Activated CD4-positive, alpha-beta memory T cell treated with anti-CD3 and anti-CD28 coated beads, Interleukin-2, amount 10 ng/mL, durations not matched to agents 7 days and 5 days (primary cell): ENCODE data around the gene FNDC1. TPM values are rescaled to one million over a fixed set of nuclear protein-coding genes. Genes with fewer than 3 reads are reported as not detected.
"Not testable (repeated sequence)": the region's sequence is repeated elsewhere in the genome, so short reads cannot be mapped to it uniquely, and the experiment has no call there.

Source experiments
- CTCF ChIA-PET: fragments of 350-600 bp; sonication (Branson Sonifier 250); formaldehyde crosslinking; loops from one replicate; lab custom pipeline; 2021; ENCODE audit warnings: antibody characterized with exemption, inconsistent platforms; lab: Charles Lee
- POLR2A ChIA-PET: fragments of 350-600 bp; sonication (Branson Sonifier 250); formaldehyde crosslinking; loops from one replicate; lab custom pipeline; 2021; ENCODE audit warnings: antibody characterized with exemption; lab: Charles Lee
- DNase-seq: peaks from one replicate; pipeline ENCODE4 v3.0.0-alpha.2; 2020
- H3K27ac Mint-ChIP-seq: one replicate; pipeline ENCODE4 v1.8.0; 2021; ENCODE audit warnings: mild to moderate bottlenecking, mixed read lengths
- H3K27me3 Mint-ChIP-seq: one replicate; pipeline ENCODE4 v1.8.0; 2021; ENCODE audit warnings: mixed read lengths
- H3K36me3 Mint-ChIP-seq: one replicate; pipeline ENCODE4 v1.8.0; 2021; ENCODE audit warnings: low read depth, mixed read lengths
- H3K4me1 Mint-ChIP-seq: one replicate; pipeline ENCODE4 v1.8.0; 2021; ENCODE audit warnings: mixed read lengths
- H3K4me3 Mint-ChIP-seq: one replicate; pipeline ENCODE4 v1.8.0; 2021; ENCODE audit warnings: mild to moderate bottlenecking, mixed read lengths
- H3K9me3 Mint-ChIP-seq: one replicate; pipeline ENCODE4 v1.8.0; 2021; ENCODE audit warnings: mixed read lengths
- total RNA-seq, 2 experiments: library from RNA; stranded (reverse); gene quantifications; one replicate each; pipeline ENCODE4 v1.2.3, GENCODE V29; 2021

FNDC1 gene
- total RNA-seq, 2 experiments from 2014 or later: not detected

DNA sequence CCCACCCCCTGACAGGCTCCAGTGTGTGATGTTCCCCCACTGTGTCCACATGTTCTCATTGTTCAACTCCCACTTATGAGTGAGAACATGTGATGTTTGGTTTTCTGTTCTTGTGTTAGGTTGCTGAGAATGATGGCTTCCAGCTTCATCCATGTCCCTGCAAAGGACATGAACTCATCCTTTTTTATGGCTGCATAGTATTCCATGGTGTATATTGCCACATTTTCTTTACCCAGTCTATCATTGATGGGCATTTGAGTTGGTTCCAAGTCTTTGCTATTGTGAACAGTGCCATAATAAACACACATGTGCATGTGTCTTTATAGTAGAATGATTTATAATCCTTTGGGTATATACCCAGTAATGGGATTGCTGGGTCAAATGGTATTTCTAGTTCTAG is 115.5 kb downstream of the FNDC1 start:
- CTCF ChIA-PET, H3K27ac Mint-ChIP-seq, DNase-seq, H3K4me3 Mint-ChIP-seq, POLR2A ChIA-PET, H3K36me3 Mint-ChIP-seq, H3K9me3 Mint-ChIP-seq, H3K4me1 Mint-ChIP-seq: not testable (repeated sequence)
- H3K27me3 Mint-ChIP-seq: peaks cover 24% of the 10 kb centered on the region

DNA sequence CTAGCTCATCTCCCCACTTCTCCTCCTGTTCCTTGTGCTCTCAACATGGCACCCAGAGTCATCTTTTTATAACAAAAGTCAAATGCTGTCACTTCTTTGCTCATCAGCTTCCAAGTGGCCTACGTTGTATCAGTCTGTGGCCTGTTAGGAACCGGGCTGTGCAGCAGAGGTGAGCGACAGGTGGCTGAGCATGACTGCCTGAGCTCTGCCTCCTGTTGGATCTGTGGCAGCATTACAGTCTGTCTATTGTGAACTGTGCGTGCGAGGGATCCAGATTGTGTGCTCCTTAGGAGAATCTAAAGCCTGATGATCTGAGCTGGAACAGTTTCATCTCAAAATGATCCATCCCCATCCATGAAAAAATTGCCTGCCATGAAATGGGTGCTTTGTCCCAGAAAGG is 129.6 kb downstream of the FNDC1 start:
- Mint-ChIP-seq H3K36me3 (no peaks in the 10 kb centered on the region), H3K4me1 (no peaks in the 10 kb centered on the region), H3K27ac (no peak overlapping the region), H3K9me3 (no peaks in the 10 kb centered on the region), H3K27me3 (peaks cover 15% of the 10 kb centered on the region), H3K4me3 (no peak overlapping the region)
- POLR2A ChIA-PET: no interaction called here
- CTCF ChIA-PET: no interaction called here
- no peak for DNase-seq

DNA sequence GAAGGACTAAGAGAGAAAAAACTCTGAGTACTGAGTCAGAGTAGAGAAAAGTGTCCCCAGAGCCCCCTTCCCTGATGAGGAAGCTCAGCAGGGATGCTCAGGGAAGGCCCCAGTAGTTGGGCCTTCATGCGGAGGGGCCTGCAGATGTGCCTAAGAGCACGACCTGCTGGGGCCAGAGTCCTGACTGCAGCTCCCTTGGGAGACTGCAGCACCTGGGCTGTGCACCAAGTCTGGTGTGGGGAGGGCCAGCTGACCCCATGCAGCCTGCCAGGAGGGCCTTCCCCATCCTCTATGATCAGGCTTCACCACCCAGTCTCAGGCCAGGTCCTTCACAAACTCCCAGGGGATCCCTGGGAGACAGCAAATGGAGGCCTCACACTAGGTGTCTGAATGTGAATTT is 130.4 kb downstream of the FNDC1 start:
- POLR2A ChIA-PET: no interaction called here

GRCh38 chr6:159301277-159301676 is 132.1 kb downstream of the FNDC1 start:
- H3K27ac Mint-ChIP-seq: no peak overlapping the region

More for the DNA sequence above, 130.4 kb downstream of the FNDC1 start:
- H3K27me3 Mint-ChIP-seq: peaks cover 15% of the 10 kb centered on the region
- H3K4me3 Mint-ChIP-seq: no peak overlapping the region
- H3K27ac Mint-ChIP-seq: no peak overlapping the region
- H3K4me1 Mint-ChIP-seq: no peaks in the 10 kb centered on the region
- no peaks in the 10 kb centered on the region for H3K9me3 Mint-ChIP-seq
- CTCF ChIA-PET: no interaction called here
- DNase-seq: no peak
- no peaks in the 10 kb centered on the region for H3K36me3 Mint-ChIP-seq

DNA sequence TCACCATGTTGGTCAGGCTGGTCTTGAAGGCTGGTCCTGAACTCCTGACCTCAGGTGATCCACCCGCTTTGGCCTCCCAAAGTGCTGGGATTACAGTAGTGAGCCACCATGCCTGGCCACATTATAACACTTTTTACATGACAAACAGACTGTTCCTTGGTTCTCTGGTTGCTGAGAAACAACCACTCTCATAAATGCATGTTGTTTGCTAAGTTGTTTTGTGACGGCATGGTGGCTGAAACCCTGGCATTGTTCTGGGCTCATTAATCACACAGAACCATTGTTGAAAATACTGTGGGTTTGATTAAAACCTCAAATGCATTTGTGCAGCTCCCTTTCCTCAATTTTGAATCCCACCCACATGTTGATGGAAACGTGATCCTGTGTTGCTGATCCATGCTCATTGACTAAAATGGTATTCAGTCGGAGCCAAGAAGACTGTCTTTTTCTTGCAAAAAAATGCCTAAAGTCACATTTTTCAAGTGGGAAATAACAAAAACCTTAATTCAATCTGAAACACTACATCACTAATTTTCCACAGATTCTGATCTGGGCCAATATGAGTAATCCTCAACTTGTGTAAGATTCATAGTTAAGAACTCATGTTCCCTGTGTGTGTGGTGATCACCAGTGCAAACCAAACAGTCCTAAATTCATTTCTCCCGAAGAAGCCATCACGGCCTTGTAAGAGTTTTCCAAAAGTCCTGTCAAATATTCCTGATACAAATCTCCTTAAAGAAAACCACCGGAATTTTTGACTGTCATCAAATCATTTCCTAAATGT is 132.8 kb downstream of the FNDC1 start:
- H3K27me3 Mint-ChIP-seq: peaks cover 7% of the 10 kb centered on the region
- no peaks in the 10 kb centered on the region for H3K4me1 Mint-ChIP-seq
- H3K36me3 Mint-ChIP-seq: no peaks in the 10 kb centered on the region
- POLR2A ChIA-PET: no interaction called here
- H3K9me3 Mint-ChIP-seq: no peaks in the 10 kb centered on the region
- H3K27ac Mint-ChIP-seq: no peak overlapping the region
- no peak for DNase-seq
- CTCF ChIA-PET: no interaction called here
- H3K4me3 Mint-ChIP-seq: no peak overlapping the region

More at GRCh38 chr6:159301277-159301676, 132.1 kb downstream of the FNDC1 start:
- no peaks in the 10 kb centered on the region for H3K4me1 Mint-ChIP-seq
- H3K36me3 Mint-ChIP-seq: no peaks in the 10 kb centered on the region
- no peak for DNase-seq
- CTCF ChIA-PET: no interaction called here
- POLR2A ChIA-PET: no interaction called here
- H3K4me3 Mint-ChIP-seq: no peak overlapping the region
- peaks cover 7% of the 10 kb centered on the region for H3K27me3 Mint-ChIP-seq
- no peaks in the 10 kb centered on the region for H3K9me3 Mint-ChIP-seq

DNA sequence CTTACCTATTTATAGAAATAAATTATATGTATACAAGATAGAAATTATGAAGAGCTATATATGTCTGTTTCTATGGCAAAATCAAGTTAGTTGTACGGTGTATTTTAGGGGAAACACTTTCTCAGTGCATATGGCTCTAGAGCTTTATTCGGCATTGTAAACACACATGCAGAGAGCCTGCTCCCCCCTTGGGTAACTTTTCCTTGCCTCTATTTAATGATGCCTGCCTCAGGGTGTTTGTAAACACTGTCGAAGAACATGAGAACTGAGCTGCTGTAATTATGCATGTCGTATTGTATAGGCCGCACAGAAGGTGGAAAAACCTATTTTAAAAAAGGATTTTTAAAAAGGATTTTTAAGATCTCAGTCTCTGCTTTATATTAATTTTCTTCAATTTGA is 133.4 kb downstream of the FNDC1 start:
- H3K27me3 Mint-ChIP-seq: peaks cover 7% of the 10 kb centered on the region
- POLR2A ChIA-PET: no interaction called here
- DNase-seq: no peak

DNA sequence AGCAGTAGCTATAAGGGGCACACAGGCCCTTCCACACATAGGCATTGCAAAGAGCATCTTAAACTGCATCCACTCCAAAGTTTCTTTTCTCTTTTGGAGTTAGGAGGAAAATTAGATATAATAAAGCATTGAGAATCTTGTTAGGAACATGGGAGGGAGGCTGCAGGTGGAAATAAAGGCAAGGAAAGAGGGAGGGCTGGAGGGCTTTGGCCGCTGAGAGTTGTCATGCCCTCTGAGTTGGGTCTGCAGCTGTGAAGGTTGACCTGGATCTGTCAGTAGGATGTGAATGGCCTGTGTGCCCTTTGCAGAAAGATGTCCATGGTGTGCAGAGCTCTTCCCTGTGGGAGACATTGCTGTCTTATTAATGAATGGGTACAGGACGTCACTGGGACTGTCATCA is 134.0 kb downstream of the FNDC1 start:
- peaks cover 2% of the 10 kb centered on the region for H3K27me3 Mint-ChIP-seq
- no peaks in the 10 kb centered on the region for H3K9me3 Mint-ChIP-seq
- DNase-seq: no peak
- no peak overlapping the region for H3K4me3 Mint-ChIP-seq
- H3K27ac Mint-ChIP-seq: no peak overlapping the region
- H3K4me1 Mint-ChIP-seq: no peaks in the 10 kb centered on the region
- CTCF ChIA-PET: interaction anchor here (0.7 kb wide), 1 partner anchor 26 kb away, joined by 3 read pairs; no protein-coding TSS in a partner anchor
- POLR2A ChIA-PET: no interaction called here
- H3K36me3 Mint-ChIP-seq: no peaks in the 10 kb centered on the region

More for the DNA sequence above, 133.4 kb downstream of the FNDC1 start:
- Mint-ChIP-seq H3K27ac (no peak overlapping the region), H3K9me3 (no peaks in the 10 kb centered on the region), H3K36me3 (no peaks in the 10 kb centered on the region), H3K4me1 (no peaks in the 10 kb centered on the region), H3K4me3 (no peak overlapping the region)
- CTCF ChIA-PET: no interaction called here

- CTCF ChIA-PET: interaction anchor here (0.6 kb wide), 1 partner anchor 288 kb away, joined by 3 read pairs; no protein-coding TSS in a partner anchor
- peaks cover 1% of the 10 kb centered on the region for H3K27me3 Mint-ChIP-seq
- H3K4me1 Mint-ChIP-seq: no peaks in the 10 kb centered on the region
- H3K36me3 Mint-ChIP-seq: no peaks in the 10 kb centered on the region
- H3K4me3 Mint-ChIP-seq: no peak overlapping the region
- H3K9me3 Mint-ChIP-seq: no peaks in the 10 kb centered on the region
- POLR2A ChIA-PET: no interaction called here
- H3K27ac Mint-ChIP-seq: no peak overlapping the region
- DNase-seq: no peak
Measured at GRCh38 chr6:159303784-159304183, 134.6 kb downstream of the FNDC1 start.

DNA sequence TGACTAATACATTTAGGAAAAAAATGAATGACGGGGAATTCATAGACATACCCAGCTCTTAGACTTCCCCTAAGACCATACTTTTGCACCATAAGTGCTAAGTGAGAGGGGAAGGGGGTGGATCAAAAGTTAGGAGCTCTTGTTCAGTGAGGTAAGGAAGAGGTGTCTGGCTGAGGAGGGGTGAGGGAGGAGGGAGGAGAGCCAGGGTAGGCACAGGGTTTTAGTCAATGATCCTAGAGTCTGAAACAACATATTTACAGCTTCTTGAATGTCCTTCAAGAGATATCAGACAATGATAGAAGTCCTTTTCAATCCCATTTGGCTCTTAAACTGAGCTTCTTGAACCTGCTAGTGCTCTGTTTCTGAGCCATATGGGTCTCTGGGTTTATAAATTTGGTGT is 135.4 kb downstream of the FNDC1 start:
- H3K4me1 Mint-ChIP-seq: no peaks in the 10 kb centered on the region
- H3K9me3 Mint-ChIP-seq: no peaks in the 10 kb centered on the region
- CTCF ChIA-PET: no interaction called here

GRCh38 chr6:159305159-159305558 is 136.0 kb downstream of the FNDC1 start:
- DNase-seq: no peak
- ChIA-PET CTCF (no interaction called here), POLR2A (no interaction called here)
- Mint-ChIP-seq H3K9me3 (no peaks in the 10 kb centered on the region), H3K27me3 (no peaks in the 10 kb centered on the region), H3K27ac (no peak overlapping the region), H3K4me1 (no peaks in the 10 kb centered on the region), H3K4me3 (no peak overlapping the region), H3K36me3 (no peaks in the 10 kb centered on the region)

More for the DNA sequence above, 135.4 kb downstream of the FNDC1 start:
- Mint-ChIP-seq H3K27me3 (no peaks in the 10 kb centered on the region), H3K36me3 (no peaks in the 10 kb centered on the region), H3K4me3 (no peak overlapping the region), H3K27ac (no peak overlapping the region)
- DNase-seq: no peak
- POLR2A ChIA-PET: no interaction called here

DNA sequence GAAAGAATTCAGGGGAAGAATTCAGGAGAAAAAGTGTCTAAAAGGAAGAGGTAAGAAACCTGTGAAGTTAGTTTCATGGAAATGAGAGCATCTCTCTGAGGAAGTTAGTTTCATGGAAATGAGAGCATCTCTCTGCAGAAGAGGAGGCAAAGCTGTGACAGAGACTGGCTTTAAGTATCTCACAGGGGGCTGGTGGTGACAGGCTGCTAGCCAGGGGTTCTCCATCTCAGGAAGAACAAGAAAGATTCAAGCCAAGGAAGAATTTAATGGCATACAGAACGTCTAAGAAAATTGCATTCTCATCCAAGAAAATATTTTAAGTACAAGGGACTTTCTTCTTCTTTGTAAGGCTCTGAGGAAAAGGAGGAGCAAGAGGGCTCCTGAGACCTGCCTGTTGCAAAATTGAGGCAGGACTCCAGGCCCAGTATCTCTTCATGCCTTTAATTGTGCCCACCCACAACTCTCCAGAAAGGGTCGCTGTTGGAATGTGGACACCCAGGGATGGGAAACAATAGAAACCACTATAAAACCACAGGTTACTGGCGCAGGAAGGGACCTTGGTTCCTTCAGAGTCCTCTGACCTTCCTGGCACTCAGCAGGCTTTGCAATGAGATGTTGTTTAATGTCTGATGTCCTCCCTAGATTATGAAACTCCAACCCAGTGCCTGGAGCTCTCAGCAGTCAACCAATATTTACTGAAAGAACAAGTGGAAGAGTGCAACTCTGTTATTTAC is 136.8 kb downstream of the FNDC1 start:
- Mint-ChIP-seq H3K36me3 (no peaks in the 10 kb centered on the region), H3K4me1 (no peaks in the 10 kb centered on the region), H3K27me3 (no peaks in the 10 kb centered on the region), H3K9me3 (no peaks in the 10 kb centered on the region), H3K27ac (no peak overlapping the region), H3K4me3 (no peak overlapping the region)
- POLR2A ChIA-PET: no interaction called here
- no peak for DNase-seq
- CTCF ChIA-PET: no interaction called here

- ChIA-PET POLR2A (no interaction called here), CTCF (no interaction called here)
- H3K4me1 Mint-ChIP-seq: no peaks in the 10 kb centered on the region
- H3K27ac Mint-ChIP-seq: no peak overlapping the region
- no peaks in the 10 kb centered on the region for H3K9me3 Mint-ChIP-seq
- no peak for DNase-seq
- H3K4me3 Mint-ChIP-seq: no peak overlapping the region
- no peaks in the 10 kb centered on the region for H3K36me3 Mint-ChIP-seq
- no peaks in the 10 kb centered on the region for H3K27me3 Mint-ChIP-seq
Measured at GRCh38 chr6:159307246-159307790, 138.1 kb downstream of the FNDC1 start.

- no peak for DNase-seq
- no peaks in the 10 kb centered on the region for H3K4me1 Mint-ChIP-seq
- H3K4me3 Mint-ChIP-seq: no peak overlapping the region
- POLR2A ChIA-PET: no interaction called here
- no peaks in the 10 kb centered on the region for H3K36me3 Mint-ChIP-seq
- no peak overlapping the region for H3K27ac Mint-ChIP-seq
- CTCF ChIA-PET: no interaction called here
- H3K9me3 Mint-ChIP-seq: no peaks in the 10 kb centered on the region
- no peaks in the 10 kb centered on the region for H3K27me3 Mint-ChIP-seq
Measured at GRCh38 chr6:159308198-159308597, 139.0 kb downstream of the FNDC1 start.
